Lower leg skin (tissue), 3 donors: ENCODE data around the gene OR5H2.

Experiments
- POLR2A ChIP-seq, 2 donors: fragments of 450-650 bp; IDR thresholded peaks; one replicate each; pipeline ENCODE4 v1.6.1; 2016 to 2017; ENCODE audit warnings: antibody characterized with exemption in 2 of 2, mild to moderate bottlenecking in 1 of 2, moderate library complexity in 1 of 2
- TF ChIP-seq, protein P1 (sequence below), 3 donors: fragments of 450-650 bp; IDR thresholded peaks; one replicate each; pipeline ENCODE4 v1.5.1; 2016; ENCODE audit warnings: antibody characterized with exemption in 3 of 3, mild to moderate bottlenecking in 3 of 3, moderate library complexity in 2 of 3

DNA sequence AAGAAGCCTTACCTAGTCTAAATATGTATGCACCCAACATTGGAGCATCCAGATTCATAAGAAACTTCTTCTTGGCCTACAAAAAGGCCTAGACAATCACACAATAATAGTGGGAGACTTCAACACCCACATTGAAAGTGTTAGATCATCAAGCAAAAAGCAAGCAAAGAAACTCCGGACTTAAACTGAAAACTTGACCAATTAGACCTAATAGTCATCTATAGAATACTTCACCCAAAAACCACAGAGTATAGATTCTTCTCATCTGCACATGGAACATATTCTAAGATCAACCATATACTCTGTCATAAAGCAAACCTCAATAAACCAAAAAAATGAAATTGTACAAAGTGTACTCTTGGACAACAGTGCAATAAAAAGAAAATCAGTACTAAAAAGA is 49.0 kb downstream of the OR5H2 start:
- TF ChIP-seq, protein P1, sequence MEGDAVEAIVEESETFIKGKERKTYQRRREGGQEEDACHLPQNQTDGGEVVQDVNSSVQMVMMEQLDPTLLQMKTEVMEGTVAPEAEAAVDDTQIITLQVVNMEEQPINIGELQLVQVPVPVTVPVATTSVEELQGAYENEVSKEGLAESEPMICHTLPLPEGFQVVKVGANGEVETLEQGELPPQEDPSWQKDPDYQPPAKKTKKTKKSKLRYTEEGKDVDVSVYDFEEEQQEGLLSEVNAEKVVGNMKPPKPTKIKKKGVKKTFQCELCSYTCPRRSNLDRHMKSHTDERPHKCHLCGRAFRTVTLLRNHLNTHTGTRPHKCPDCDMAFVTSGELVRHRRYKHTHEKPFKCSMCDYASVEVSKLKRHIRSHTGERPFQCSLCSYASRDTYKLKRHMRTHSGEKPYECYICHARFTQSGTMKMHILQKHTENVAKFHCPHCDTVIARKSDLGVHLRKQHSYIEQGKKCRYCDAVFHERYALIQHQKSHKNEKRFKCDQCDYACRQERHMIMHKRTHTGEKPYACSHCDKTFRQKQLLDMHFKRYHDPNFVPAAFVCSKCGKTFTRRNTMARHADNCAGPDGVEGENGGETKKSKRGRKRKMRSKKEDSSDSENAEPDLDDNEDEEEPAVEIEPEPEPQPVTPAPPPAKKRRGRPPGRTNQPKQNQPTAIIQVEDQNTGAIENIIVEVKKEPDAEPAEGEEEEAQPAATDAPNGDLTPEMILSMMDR (IDR thresholded peaks at IDR 0.05) = no peak
- no peak for TF ChIP-seq POLR2A (IDR thresholded peaks at IDR 0.05)
